ENCODE data around the gene SEPTIN8. TPM values are rescaled to one million over a fixed set of nuclear protein-coding genes. Genes with fewer than 3 reads are reported as not detected.

Gene SEPTIN8
- total RNA-seq, 1 donor from 2014 or later: 38.1 TPM

DNA sequence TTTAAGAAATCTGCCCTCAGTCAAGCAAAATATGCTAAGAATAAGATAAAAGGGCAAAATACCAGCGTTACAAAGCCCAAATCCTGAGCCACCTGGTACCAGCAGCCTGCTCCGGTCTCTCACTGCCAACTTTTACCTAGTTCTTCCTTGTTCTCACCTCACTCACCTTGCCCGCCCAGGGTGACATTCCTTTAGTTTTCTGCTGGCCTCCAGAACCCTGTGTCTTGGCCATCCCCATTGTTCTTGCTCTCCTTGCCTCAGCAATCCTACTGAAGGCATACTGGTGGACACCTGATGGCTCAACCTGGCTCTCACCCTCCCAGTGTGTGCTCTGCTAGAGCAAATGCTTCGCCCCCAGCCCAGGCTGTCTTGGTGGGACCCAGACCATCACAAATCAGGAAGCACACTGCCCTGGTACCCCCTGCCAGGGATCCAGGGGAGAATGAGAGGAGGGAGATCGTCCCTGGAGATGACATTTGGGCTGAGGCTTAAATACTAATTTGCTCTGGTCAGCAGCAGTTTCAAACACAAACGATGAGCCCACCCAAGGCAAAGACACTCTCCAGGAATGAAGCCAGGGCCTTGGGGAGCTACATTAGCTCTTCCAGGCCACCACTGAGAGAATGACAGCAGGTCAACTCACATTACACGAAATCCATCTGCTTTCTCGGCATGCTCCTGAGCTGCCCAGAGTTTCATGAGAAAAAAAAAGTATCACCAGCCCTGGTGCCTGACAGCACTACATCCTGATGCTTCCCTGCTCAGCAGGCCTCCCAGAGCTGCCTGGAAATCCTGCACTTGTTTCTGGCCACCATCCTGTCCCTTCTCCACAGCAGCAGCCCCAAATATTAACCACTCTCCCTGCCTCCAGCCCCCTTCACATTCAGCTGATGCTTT, 12.2 kb upstream of the SEPTIN8 start:
- no peak overlapping the region for H3K4me3 ChIP-seq (ENCODE audit: low read depth, low read length)
- TF ChIP-seq, protein P1, sequence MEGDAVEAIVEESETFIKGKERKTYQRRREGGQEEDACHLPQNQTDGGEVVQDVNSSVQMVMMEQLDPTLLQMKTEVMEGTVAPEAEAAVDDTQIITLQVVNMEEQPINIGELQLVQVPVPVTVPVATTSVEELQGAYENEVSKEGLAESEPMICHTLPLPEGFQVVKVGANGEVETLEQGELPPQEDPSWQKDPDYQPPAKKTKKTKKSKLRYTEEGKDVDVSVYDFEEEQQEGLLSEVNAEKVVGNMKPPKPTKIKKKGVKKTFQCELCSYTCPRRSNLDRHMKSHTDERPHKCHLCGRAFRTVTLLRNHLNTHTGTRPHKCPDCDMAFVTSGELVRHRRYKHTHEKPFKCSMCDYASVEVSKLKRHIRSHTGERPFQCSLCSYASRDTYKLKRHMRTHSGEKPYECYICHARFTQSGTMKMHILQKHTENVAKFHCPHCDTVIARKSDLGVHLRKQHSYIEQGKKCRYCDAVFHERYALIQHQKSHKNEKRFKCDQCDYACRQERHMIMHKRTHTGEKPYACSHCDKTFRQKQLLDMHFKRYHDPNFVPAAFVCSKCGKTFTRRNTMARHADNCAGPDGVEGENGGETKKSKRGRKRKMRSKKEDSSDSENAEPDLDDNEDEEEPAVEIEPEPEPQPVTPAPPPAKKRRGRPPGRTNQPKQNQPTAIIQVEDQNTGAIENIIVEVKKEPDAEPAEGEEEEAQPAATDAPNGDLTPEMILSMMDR (conservative IDR thresholded peaks at IDR 0.05; ENCODE audit: low read depth, low read length): no peak

DNA sequence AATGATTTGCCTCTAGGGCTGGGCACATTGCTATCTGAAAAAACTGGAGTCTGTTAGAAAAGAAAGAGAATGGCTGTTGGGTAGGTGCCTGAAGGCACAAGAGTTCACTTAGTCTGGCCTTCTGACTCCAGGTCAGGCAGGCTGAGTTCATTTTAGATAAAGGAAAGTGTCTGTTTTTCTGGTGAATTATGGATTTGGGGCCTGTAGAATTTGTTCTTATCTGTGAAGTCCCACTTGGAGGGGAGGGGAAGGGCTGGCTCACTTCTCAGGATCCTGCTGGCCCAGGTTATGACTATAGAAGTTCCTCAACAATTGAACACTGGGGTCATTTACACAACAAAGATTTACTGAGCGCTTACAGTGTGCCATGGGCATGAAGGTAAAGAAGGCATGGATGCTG, 11.5 kb upstream of the SEPTIN8 start:
- TF ChIP-seq, protein P1 (conservative IDR thresholded peaks at IDR 0.05; ENCODE audit: low read depth, low read length): no peak
- DNase-seq (ENCODE audit: low read depth): no peak
- no peak overlapping the region for H3K4me3 ChIP-seq (ENCODE audit: low read depth, low read length)

More for the DNA sequence above, 12.2 kb upstream of the SEPTIN8 start:
- DNase-seq (ENCODE audit: low read depth): no peak

DNA sequence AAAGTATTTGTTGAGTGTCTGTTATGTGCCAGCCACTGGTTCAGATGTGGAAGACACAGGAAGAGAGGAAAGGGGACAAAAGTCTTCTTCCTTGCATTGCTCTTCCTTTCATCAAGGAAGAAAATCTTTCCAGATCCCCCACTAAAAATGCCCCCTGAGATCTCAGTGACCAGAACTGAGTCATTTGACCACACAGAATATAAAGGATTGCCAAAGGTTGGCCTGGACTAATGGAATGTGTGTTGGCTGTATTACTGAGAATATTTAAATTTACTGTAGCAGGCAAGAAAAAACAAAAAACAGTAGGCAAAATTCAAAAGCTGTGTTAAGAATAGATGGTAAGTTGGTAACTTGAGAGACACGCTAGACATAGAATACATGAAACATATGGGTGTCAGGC, 10.0 kb upstream of the SEPTIN8 start:
- TF ChIP-seq, protein P1 (conservative IDR thresholded peaks at IDR 0.05; ENCODE audit: low read depth, low read length): no peak
- H3K4me3 ChIP-seq (ENCODE audit: low read depth, low read length): no peak overlapping the region
- DNase-seq (ENCODE audit: low read depth): no peak

DNA sequence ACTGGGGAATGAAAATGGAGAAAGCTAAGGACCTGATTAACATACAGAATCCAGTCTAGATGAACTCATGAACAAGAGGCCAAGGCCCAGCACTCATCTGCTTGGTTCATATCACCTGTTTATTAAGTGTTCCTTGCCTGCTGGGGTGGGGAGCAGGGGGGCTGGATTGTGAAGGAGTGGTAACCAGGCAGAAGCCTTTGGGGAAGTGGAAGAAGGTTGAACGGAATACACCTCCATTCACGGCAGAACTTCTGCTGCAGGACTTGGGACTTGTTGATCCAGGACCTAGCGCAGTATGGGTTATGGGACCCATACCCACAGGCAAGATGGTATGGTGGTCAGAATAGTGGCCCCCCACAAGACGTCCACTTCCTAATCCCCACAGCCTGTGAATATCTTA, 8.8 kb upstream of the SEPTIN8 start:
- DNase-seq (ENCODE audit: low read depth): no peak
- no peak overlapping the region for H3K4me3 ChIP-seq (ENCODE audit: low read depth, low read length)
- TF ChIP-seq, protein P1 (conservative IDR thresholded peaks at IDR 0.05; ENCODE audit: low read depth, low read length): no peak

DNA sequence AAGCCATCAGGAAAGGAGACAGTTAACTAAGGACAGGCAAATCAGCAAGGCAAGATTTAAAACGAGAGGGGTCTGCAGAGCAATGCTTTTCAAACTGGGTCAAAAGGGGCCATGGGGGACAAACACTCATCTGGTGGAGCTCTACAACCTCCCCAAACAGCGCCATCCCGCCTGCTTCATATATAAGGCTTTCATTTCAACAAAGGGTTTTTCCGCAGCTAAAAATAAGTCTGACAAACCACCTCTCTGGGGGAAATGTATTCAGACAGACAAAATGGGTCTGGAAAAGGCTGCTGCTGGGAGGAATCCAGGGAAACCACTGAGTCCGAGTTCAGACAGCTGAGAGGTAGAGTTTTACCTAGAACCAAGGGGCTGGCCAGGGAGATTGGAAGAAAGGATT, 8.3 kb upstream of the SEPTIN8 start:
- H3K4me3 ChIP-seq (ENCODE audit: low read depth, low read length): no peak overlapping the region
- TF ChIP-seq, protein P1 (conservative IDR thresholded peaks at IDR 0.05; ENCODE audit: low read depth, low read length): no peak

DNA sequence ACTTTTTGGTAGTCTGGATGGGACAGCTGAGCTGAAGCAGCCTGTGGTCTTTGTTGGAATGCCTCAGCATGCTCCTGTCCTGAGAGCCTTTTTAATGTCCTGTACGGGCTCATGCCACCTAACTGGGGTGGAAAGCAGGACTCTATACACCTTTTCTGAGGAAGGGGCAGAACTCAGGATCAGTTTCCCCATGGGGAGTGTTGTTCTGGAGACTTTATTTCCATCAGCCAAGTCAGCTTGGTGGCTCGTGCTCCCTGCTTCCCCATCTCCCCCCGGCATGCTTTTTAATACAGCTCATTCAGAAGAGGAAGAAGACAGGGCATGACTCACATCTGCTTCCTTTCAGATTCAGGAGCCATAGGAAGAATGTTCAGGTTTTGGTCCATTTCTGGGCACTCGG, 5.1 kb upstream of the SEPTIN8 start:
- TF ChIP-seq, protein P1 (conservative IDR thresholded peaks at IDR 0.05; ENCODE audit: low read depth, low read length): no peak
- no peak overlapping the region for H3K4me3 ChIP-seq (ENCODE audit: low read depth, low read length)
- DNase-seq (ENCODE audit: low read depth): no peak

More for the DNA sequence above, 8.3 kb upstream of the SEPTIN8 start:
- DNase-seq (ENCODE audit: low read depth): no peak

DNA sequence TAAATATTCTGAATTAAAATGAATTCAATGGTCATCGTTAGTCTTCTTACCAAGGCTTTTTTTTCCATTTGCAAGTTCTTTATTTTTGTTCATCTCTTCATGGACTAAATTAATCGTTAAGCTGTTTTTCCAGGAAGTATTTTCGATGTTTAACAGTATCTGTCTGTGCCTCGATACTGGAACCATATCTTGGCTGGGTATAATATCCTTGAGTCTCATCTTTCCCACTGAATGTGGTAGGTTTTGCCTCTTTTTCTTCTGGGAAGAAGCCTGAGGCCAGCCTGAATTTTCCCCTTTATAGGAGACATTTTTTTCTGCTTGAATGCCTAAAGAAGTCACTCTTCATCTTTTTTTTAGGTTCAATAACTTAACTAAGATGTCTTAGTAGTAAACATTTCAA, 4.0 kb upstream of the SEPTIN8 start:
- no peak overlapping the region for H3K4me3 ChIP-seq (ENCODE audit: low read depth, low read length)
- TF ChIP-seq, protein P1 (conservative IDR thresholded peaks at IDR 0.05; ENCODE audit: low read depth, low read length): no peak
- no peak for DNase-seq (ENCODE audit: low read depth)

Data from epithelial cell of proximal tubule (primary cell).